ENCODE measurements around the gene RNF113B.

Gene RNF113B

GRCh38 chr13:98188544-98189166 lies 11.6 kb upstream of the RNF113B start:
- no peak overlapping the region for H3K27ac ChIP-seq
- TF ChIP-seq, protein P1, sequence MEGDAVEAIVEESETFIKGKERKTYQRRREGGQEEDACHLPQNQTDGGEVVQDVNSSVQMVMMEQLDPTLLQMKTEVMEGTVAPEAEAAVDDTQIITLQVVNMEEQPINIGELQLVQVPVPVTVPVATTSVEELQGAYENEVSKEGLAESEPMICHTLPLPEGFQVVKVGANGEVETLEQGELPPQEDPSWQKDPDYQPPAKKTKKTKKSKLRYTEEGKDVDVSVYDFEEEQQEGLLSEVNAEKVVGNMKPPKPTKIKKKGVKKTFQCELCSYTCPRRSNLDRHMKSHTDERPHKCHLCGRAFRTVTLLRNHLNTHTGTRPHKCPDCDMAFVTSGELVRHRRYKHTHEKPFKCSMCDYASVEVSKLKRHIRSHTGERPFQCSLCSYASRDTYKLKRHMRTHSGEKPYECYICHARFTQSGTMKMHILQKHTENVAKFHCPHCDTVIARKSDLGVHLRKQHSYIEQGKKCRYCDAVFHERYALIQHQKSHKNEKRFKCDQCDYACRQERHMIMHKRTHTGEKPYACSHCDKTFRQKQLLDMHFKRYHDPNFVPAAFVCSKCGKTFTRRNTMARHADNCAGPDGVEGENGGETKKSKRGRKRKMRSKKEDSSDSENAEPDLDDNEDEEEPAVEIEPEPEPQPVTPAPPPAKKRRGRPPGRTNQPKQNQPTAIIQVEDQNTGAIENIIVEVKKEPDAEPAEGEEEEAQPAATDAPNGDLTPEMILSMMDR (conservative IDR thresholded peaks at IDR 0.05; ENCODE audit: low read depth, low read length) = no peak
- no peak overlapping the region for H3K4me2 ChIP-seq
- no peak overlapping the region for H3K4me3 ChIP-seq (IDR thresholded peaks at IDR 0.05; ENCODE audit: insufficient read depth, low read depth, low read length)
- H3K27me3 ChIP-seq (ENCODE audit: insufficient read depth, low read depth) = no peaks in the 10 kb centered on the region
- no peak overlapping the region for H2AFZ ChIP-seq (ENCODE audit: low read depth)
- H3K79me2 ChIP-seq (ENCODE audit: insufficient read depth, low read depth) = no peaks in the 10 kb centered on the region
- H3K36me3 ChIP-seq (ENCODE audit: insufficient read depth) = no peaks in the 10 kb centered on the region
- peaks cover 7% of the 10 kb centered on the region for H3K4me1 ChIP-seq (ENCODE audit: low read depth, poor library complexity, severe bottlenecking)
- H4K20me1 ChIP-seq (ENCODE audit: insufficient read depth) = no peaks in the 10 kb centered on the region
- no peak overlapping the region for H3K9ac ChIP-seq

GRCh38 chr13:98187965-98188261 lies 10.8 kb upstream of the RNF113B start:
- H3K27me3 ChIP-seq (ENCODE audit: insufficient read depth, low read depth) = no peaks in the 10 kb centered on the region
- no peaks in the 10 kb centered on the region for H3K79me2 ChIP-seq (ENCODE audit: insufficient read depth, low read depth)
- no peaks in the 10 kb centered on the region for H3K36me3 ChIP-seq (ENCODE audit: insufficient read depth)
- H2AFZ ChIP-seq (ENCODE audit: low read depth) = no peak overlapping the region
- H3K4me1 ChIP-seq (ENCODE audit: low read depth, poor library complexity, severe bottlenecking) = peaks cover 7% of the 10 kb centered on the region
- no peak overlapping the region for H3K4me3 ChIP-seq (IDR thresholded peaks at IDR 0.05; ENCODE audit: insufficient read depth, low read depth, low read length)
- H3K4me2 ChIP-seq = no peak overlapping the region
- H4K20me1 ChIP-seq (ENCODE audit: insufficient read depth) = no peaks in the 10 kb centered on the region
- no peak overlapping the region for H3K9ac ChIP-seq
- TF ChIP-seq, protein P1 (conservative IDR thresholded peaks at IDR 0.05; ENCODE audit: low read depth, low read length) = no peak
- no peak overlapping the region for H3K27ac ChIP-seq

DNA sequence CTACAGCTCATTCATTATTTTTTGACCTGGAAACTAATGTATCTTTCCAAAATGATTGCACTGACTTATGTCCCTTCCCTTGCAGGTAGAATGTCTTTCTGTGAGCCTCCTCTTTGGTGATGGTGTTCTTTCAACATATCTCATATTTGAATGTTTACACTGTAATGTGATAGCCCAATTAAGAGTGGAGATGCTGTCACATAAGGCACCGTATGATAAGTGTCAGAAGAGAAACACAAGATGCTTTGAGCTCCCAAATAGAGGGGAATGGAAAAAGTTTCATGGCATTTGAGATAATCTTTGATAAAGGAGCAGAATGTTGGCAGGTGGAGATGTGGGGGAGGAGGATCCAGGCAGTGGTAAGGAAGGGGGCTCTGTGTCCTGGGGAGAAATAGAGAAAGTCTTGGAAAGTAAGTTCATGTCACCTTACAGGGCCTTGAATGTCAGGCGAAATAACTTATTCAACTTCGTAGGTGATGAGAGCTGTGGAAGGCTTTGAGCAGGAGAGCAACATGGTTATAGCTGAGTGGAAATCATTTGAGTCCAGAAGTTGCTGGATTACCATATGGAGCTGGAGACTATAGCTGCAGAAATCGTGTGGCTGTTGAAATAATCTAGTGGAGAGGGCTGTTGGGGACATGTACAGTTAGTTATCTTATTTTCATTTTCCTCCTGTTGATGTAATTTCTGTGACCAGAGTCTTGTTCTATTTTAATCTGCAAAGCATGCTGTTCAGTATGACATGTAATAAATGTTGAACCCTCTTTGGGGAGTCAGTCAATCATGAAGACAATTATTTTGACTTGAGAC lies 10.3 kb upstream of the RNF113B start:
- Histone ChIP-seq H3K9ac (no peak overlapping the region), H4K20me1 (ENCODE audit: insufficient read depth) (no peaks in the 10 kb centered on the region), H3K27me3 (ENCODE audit: insufficient read depth, low read depth) (no peaks in the 10 kb centered on the region), H3K79me2 (ENCODE audit: insufficient read depth, low read depth) (no peaks in the 10 kb centered on the region), H3K27ac (no peak overlapping the region), H3K36me3 (ENCODE audit: insufficient read depth) (no peaks in the 10 kb centered on the region), H2AFZ (ENCODE audit: low read depth) (no peak overlapping the region), H3K4me3 (IDR thresholded peaks at IDR 0.05; ENCODE audit: insufficient read depth, low read depth, low read length) (no peak overlapping the region), H3K4me1 (ENCODE audit: low read depth, poor library complexity, severe bottlenecking) (peaks cover 7% of the 10 kb centered on the region), H3K4me2 (no peak overlapping the region)
- TF ChIP-seq, protein P1 (conservative IDR thresholded peaks at IDR 0.05; ENCODE audit: low read depth, low read length) = no peak

DNA sequence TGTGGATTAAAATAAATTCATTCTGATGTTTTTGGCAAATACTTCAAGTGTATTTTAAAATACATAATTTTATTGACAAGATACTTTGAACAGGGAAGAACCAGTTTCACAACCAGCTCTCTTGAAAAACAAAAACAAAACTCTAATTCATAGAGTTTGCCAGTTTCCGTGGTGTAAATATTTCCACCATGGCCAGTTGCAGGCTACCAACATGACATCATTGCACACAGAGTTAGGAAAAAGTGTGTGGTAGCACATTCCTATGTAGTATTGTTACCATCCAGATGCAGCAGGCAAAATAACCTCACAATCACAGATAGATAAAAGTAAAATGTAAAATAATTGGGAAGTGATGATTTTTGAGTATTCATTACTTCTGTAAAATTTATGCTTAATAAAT lies 7.7 kb upstream of the RNF113B start:
- no peak overlapping the region for H3K4me3 ChIP-seq (IDR thresholded peaks at IDR 0.05; ENCODE audit: insufficient read depth, low read depth, low read length)
- no peaks in the 10 kb centered on the region for H3K27me3 ChIP-seq (ENCODE audit: insufficient read depth, low read depth)
- 0 out of 2 replicates have a peak overlapping the region, but pooled peaks have one; percentile 21 for H3K4me2 ChIP-seq
- peaks cover 3% of the 10 kb centered on the region; the same call in 1 of the 2 replicates for H3K79me2 ChIP-seq (ENCODE audit: insufficient read depth, low read depth)
- H4K20me1 ChIP-seq (ENCODE audit: insufficient read depth) = no peaks in the 10 kb centered on the region
- no peak overlapping the region for H2AFZ ChIP-seq (ENCODE audit: low read depth)
- no peak overlapping the region for H3K9ac ChIP-seq
- H3K36me3 ChIP-seq (ENCODE audit: insufficient read depth) = no peaks in the 10 kb centered on the region
- no peak overlapping the region for H3K27ac ChIP-seq
- TF ChIP-seq, protein P1 (conservative IDR thresholded peaks at IDR 0.05; ENCODE audit: low read depth, low read length) = no peak
- peaks cover 7% of the 10 kb centered on the region for H3K4me1 ChIP-seq (ENCODE audit: low read depth, poor library complexity, severe bottlenecking)
